Brain pericyte (primary cell): ENCODE results near the gene CDH4.

ENCODE experiments used
- DNase-seq: peaks from one replicate; pipeline ENCODE4 v3.0.0-alpha.2; 2012; ENCODE audit warnings: low read depth, low spot score

Gene CDH4

GRCh38 chr20:61281286-61281795, 29.3 kb downstream of the CDH4 start:
- no peak for DNase-seq

- no peak for DNase-seq
These were observed 32.7 kb downstream of the CDH4 start for GRCh38 chr20:61284752-61285151.

- no peak for DNase-seq
These were observed 33.1 kb downstream of the CDH4 start for GRCh38 chr20:61285152-61285645.

- DNase-seq, result no peak
These were observed 33.6 kb downstream of the CDH4 start for GRCh38 chr20:61285691-61286090.

- no peak for DNase-seq
These were observed 35.7 kb downstream of the CDH4 start for GRCh38 chr20:61287583-61288275.

- no peak for DNase-seq
These were observed 36.3 kb downstream of the CDH4 start for GRCh38 chr20:61288331-61288784.

- DNase-seq, result no peak
These were observed 37.1 kb downstream of the CDH4 start for GRCh38 chr20:61289166-61289565.

- no peak for DNase-seq
These were observed 38.7 kb downstream of the CDH4 start for GRCh38 chr20:61290721-61291120.

GRCh38 chr20:61291166-61291829, 39.2 kb downstream of the CDH4 start:
- DNase-seq, result no peak

GRCh38 chr20:61292391-61292790, 40.3 kb downstream of the CDH4 start:
- no peak for DNase-seq

GRCh38 chr20:61292821-61293612, 41.0 kb downstream of the CDH4 start:
- DNase-seq, result no peak

- DNase-seq, result no peak
These were observed 41.9 kb downstream of the CDH4 start for GRCh38 chr20:61293951-61294350.

- no peak for DNase-seq
These were observed 43.2 kb downstream of the CDH4 start for GRCh38 chr20:61295249-61295648.

- no peak for DNase-seq
These were observed 43.9 kb downstream of the CDH4 start for GRCh38 chr20:61295682-61296628.

- DNase-seq, result no peak
These were observed 44.6 kb downstream of the CDH4 start for GRCh38 chr20:61296629-61297019.

- no peak for DNase-seq
These were observed 45.4 kb downstream of the CDH4 start for GRCh38 chr20:61297491-61297890.

- no peak for DNase-seq
These were observed 45.9 kb downstream of the CDH4 start for GRCh38 chr20:61297986-61298385.

GRCh38 chr20:61298661-61299060, 46.6 kb downstream of the CDH4 start:
- DNase-seq, result no peak

GRCh38 chr20:61299104-61299503, 47.0 kb downstream of the CDH4 start:
- no peak for DNase-seq

GRCh38 chr20:61299618-61300017, 47.6 kb downstream of the CDH4 start:
- DNase-seq, result no peak

GRCh38 chr20:61300293-61300692, 48.2 kb downstream of the CDH4 start:
- no peak for DNase-seq
